ENCODE data around the gene C20orf204. TPM values are rescaled to one million over a fixed set of nuclear protein-coding genes. Genes with fewer than 3 reads are reported as not detected.

The C20orf204 gene
- total RNA-seq, 2 experiments from 2014 or later = 6.1 to 6.4 TPM

- Mint-ChIP-seq H3K36me3 (ENCODE audit: low read depth) (peaks cover 14% of the 10 kb centered on the region), H3K4me1 (ENCODE audit: low read depth) (peaks cover 33% of the 10 kb centered on the region), H3K4me3 (no peak overlapping the region), H3K27me3 (no peaks in the 10 kb centered on the region), H3K27ac (no peak overlapping the region), H3K9me3 (no peaks in the 10 kb centered on the region)
- H3K36me3 ChIP-seq (ENCODE audit: insufficient read depth, low read length) = peaks cover 26% of the 10 kb centered on the region
- no peak for DNase-seq
- H3K4me1 ChIP-seq (ENCODE audit: insufficient read depth, low read length) = peaks cover 66% of the 10 kb centered on the region
- no peak overlapping the region for H3K27ac ChIP-seq (ENCODE audit: low read depth in 1 of 2, low read length in 2 of 2)
- no peaks in the 10 kb centered on the region for H3K9me3 ChIP-seq (ENCODE audit: control insufficient read depth in 1 of 2, insufficient read depth in 1 of 2, low read length in 2 of 2)
- H3K4me3 ChIP-seq (ENCODE audit: low read length) = no peak overlapping the region
- TF ChIP-seq CTCF (IDR thresholded peaks at IDR 0.05) = no peak
- no peak for ATAC-seq (ENCODE audit: poor library complexity)
- no peaks in the 10 kb centered on the region for H3K27me3 ChIP-seq (ENCODE audit: control insufficient read depth in 1 of 2, insufficient read depth in 2 of 2, low read length in 2 of 2)
- intact Hi-C loops (cut with DNase I, micrococcal nuclease) = loop anchor here in 1 of 2 experiments (10.0 kb wide), 1 partner anchor 414 kb away; the partner anchor contains the start of genes RTEL1 and STMN3
- ChIA-PET CTCF (interaction anchor here (0.8 to 1.7 kb wide), 3 partner anchors 9 to 31 kb away, joined by 4 to 10 read pairs (median 5); no protein-coding TSS in a partner anchor), POLR2A (interaction anchor here (1.0 to 1.8 kb wide), 5 partner anchors 8 to 30 kb away, joined by 3 to 7 read pairs (median 5); partner anchors contain the start of genes LKAAEAR1, OPRL1 and RGS19)
These were observed 33.2 kb downstream of the C20orf204 start for GRCh38 chr20:64069209-64069613.

DNA sequence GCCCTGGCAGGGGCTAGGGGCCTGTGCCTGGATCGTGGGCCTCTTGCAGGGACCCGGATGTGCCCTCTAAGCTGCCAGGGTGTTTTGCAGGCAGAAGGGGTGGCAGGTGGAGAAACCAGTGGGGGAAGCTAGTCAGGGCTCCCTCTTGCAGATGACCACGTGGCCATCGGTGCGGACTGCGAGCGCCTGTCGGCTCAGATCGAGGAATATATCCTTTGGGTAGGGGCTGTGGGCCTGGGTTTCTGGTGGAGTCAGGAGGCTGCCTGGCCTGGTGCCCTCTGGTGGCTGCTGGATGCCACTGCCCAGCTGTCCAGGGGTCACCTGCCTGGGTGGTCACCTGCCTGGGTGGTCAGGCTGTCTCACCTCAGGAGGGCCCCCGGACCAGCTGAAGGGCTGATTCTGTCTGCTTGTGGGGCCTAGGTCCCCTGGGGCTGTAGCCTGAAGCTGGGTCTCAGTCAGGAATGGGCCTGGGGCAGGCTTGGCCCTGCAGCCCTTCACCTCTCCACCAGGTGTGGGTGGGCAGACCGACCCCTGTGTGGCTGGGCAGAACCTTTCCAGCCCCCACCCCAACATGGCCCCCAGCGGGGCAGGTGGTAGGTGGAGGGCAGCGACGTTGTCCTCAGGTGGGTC is 33.7 kb downstream of the C20orf204 start:
- intact Hi-C loops (cut with DNase I, micrococcal nuclease) = loop anchor here in 1 of 2 experiments (10.0 kb wide), 1 partner anchor 415 kb away; the partner anchor contains the start of genes RTEL1 and STMN3
- ATAC-seq (ENCODE audit: poor library complexity) (no peak), DNase-seq (peak in 3 of 14 experiments; percentile 30 to 52 (median 47))
- Mint-ChIP-seq H3K36me3 (ENCODE audit: low read depth) (peaks cover 18% of the 10 kb centered on the region), H3K27ac (no peak overlapping the region), H3K4me3 (no peak overlapping the region), H3K9me3 (no peaks in the 10 kb centered on the region), H3K4me1 (ENCODE audit: low read depth) (peaks cover 28% of the 10 kb centered on the region), H3K27me3 (no peaks in the 10 kb centered on the region)
- no peak overlapping the region for H3K4me3 ChIP-seq (ENCODE audit: low read length)
- ChIA-PET CTCF (interaction anchor here (0.8 to 1.7 kb wide), 3 partner anchors 8 to 31 kb away, joined by 4 to 10 read pairs (median 5); no protein-coding TSS in a partner anchor), POLR2A (interaction anchor here (1.0 to 1.8 kb wide), 5 partner anchors 8 to 30 kb away, joined by 3 to 7 read pairs (median 5); partner anchors contain the start of genes LKAAEAR1, OPRL1 and RGS19)
- H3K9me3 ChIP-seq (ENCODE audit: control insufficient read depth in 1 of 2, insufficient read depth in 1 of 2, low read length in 2 of 2) = no peaks in the 10 kb centered on the region
- peak; percentile 76 for TF ChIP-seq CTCF (IDR thresholded peaks at IDR 0.05)
- no peaks in the 10 kb centered on the region for H3K27me3 ChIP-seq (ENCODE audit: control insufficient read depth in 1 of 2, insufficient read depth in 2 of 2, low read length in 2 of 2)
- H3K4me1 ChIP-seq (ENCODE audit: insufficient read depth, low read length) = peaks cover 62% of the 10 kb centered on the region
- H3K27ac ChIP-seq (ENCODE audit: low read depth in 1 of 2, low read length in 2 of 2) = no peak overlapping the region
- peaks cover 31% of the 10 kb centered on the region for H3K36me3 ChIP-seq (ENCODE audit: insufficient read depth, low read length)

- H3K4me1 Mint-ChIP-seq (ENCODE audit: low read depth) = peaks cover 23% of the 10 kb centered on the region
- Histone ChIP-seq H3K27me3 (ENCODE audit: control insufficient read depth in 1 of 2, insufficient read depth in 2 of 2, low read length in 2 of 2) (no peaks in the 10 kb centered on the region), H3K4me1 (ENCODE audit: insufficient read depth, low read length) (peaks cover 56% of the 10 kb centered on the region), H3K9me3 (ENCODE audit: control insufficient read depth in 1 of 2, insufficient read depth in 1 of 2, low read length in 2 of 2) (no peaks in the 10 kb centered on the region), H3K27ac (ENCODE audit: low read depth in 1 of 2, low read length in 2 of 2) (no peak overlapping the region), H3K36me3 (ENCODE audit: insufficient read depth, low read length) (peaks cover 38% of the 10 kb centered on the region), H3K4me3 (ENCODE audit: low read length) (no peak overlapping the region)
- ATAC-seq (ENCODE audit: poor library complexity) (no peak), DNase-seq (no peak)
- intact Hi-C loops (cut with DNase I, micrococcal nuclease) = no loop called here
- no peak overlapping the region for H3K27ac Mint-ChIP-seq
- ChIA-PET CTCF (interaction anchor here (0.8 to 1.7 kb wide), 3 partner anchors 8 to 32 kb away, joined by 4 to 10 read pairs (median 5); no protein-coding TSS in a partner anchor), POLR2A (interaction anchor here (1.0 to 1.5 kb wide), 3 partner anchors 9 to 31 kb away, joined by 3 to 5 read pairs (median 3); partner anchors contain the start of genes OPRL1 and RGS19)
- no peaks in the 10 kb centered on the region for H3K27me3 Mint-ChIP-seq
- H3K4me3 Mint-ChIP-seq = no peak overlapping the region
- H3K9me3 Mint-ChIP-seq = no peaks in the 10 kb centered on the region
- no peak for TF ChIP-seq CTCF (IDR thresholded peaks at IDR 0.05)
- peaks cover 21% of the 10 kb centered on the region for H3K36me3 Mint-ChIP-seq (ENCODE audit: low read depth)
These were observed 34.4 kb downstream of the C20orf204 start for GRCh38 chr20:64070244-64070993.
